H9 (cell line): ENCODE results near the gene RXYLT1. TPM values are rescaled to one million over a fixed set of nuclear protein-coding genes. Genes with fewer than 3 reads are reported as not detected.

Source experiments
- DNase-seq: peaks from one replicate; pipeline ENCODE4 v3.0.0-alpha.2; 2017
- H2AFZ ChIP-seq: one replicate; pipeline ENCODE4 v1.6.1; 2013; ENCODE audit warnings: mild to moderate bottlenecking, low read length, control low read depth, moderate library complexity
- H2AK5ac ChIP-seq: 2 replicates; pipeline ENCODE4 v1.6.1; 2013; ENCODE audit warnings: low read length, control low read depth, mixed read lengths; ENCODE audit not compliant: insufficient read length
- H2BK120ac ChIP-seq: one replicate; pipeline ENCODE4 v1.6.1; 2013; ENCODE audit warnings: low read depth, mild to moderate bottlenecking, low read length, control low read depth, inconsistent platforms; ENCODE audit not compliant: poor library complexity, severe bottlenecking
- H2BK12ac ChIP-seq: 2 replicates; pipeline ENCODE4 v1.6.1; 2013; ENCODE audit warnings: low read length, control low read depth, mixed read lengths, low read depth; ENCODE audit not compliant: insufficient read length
- H2BK15ac ChIP-seq: 2 replicates; pipeline ENCODE4 v1.6.1; 2013; ENCODE audit warnings: low read depth, low read length, control low read depth
- H2BK20ac ChIP-seq: one replicate; pipeline ENCODE4 v1.6.1; 2013; ENCODE audit warnings: low read depth, mild to moderate bottlenecking, low read length, control low read depth, inconsistent platforms; ENCODE audit not compliant: poor library complexity, severe bottlenecking
- H2BK5ac ChIP-seq: 2 replicates; pipeline ENCODE4 v1.6.1; 2013; ENCODE audit warnings: low read length, control low read depth, mixed read lengths; ENCODE audit not compliant: insufficient read length
- H3K14ac ChIP-seq: 2 replicates; pipeline ENCODE4 v1.6.1; 2013; ENCODE audit warnings: low read length, control low read depth; ENCODE audit not compliant: insufficient read depth
- H3K18ac ChIP-seq: 2 replicates; pipeline ENCODE4 v1.6.1; 2013; ENCODE audit warnings: low read depth, mild to moderate bottlenecking, mixed read lengths, low read length, control low read depth; ENCODE audit not compliant: insufficient read length
- H3K23ac ChIP-seq: 2 replicates; pipeline ENCODE4 v1.6.1; 2013; ENCODE audit warnings: low read length, control low read depth, mixed read lengths, low read depth; ENCODE audit not compliant: insufficient read length
- H3K23me2 ChIP-seq: 2 replicates; pipeline ENCODE4 v1.6.1; 2013; ENCODE audit warnings: low read depth, mild to moderate bottlenecking, mixed read lengths, low read length, control low read depth; ENCODE audit not compliant: insufficient read length, poor library complexity, severe bottlenecking
- H3K27ac ChIP-seq: 2 replicates; pipeline ENCODE4 v1.5.1; 2013; ENCODE audit warnings: low read length, control low read depth, mixed read lengths, low read depth; ENCODE audit not compliant: insufficient read length
- H3K27me3 ChIP-seq: 2 replicates; pipeline ENCODE4 v1.6.1; 2013; ENCODE audit warnings: low read length, control low read depth, inconsistent platforms; ENCODE audit not compliant: insufficient read depth
- H3K4ac ChIP-seq: 2 replicates; pipeline ENCODE4 v1.6.1; 2013; ENCODE audit warnings: low read depth, mild to moderate bottlenecking, control low read depth, inconsistent platforms, low read length, moderate library complexity
- H3K4me1 ChIP-seq: 2 replicates; pipeline ENCODE4 v1.6.1; 2013; ENCODE audit warnings: low read length, control low read depth, inconsistent platforms; ENCODE audit not compliant: insufficient read depth
- H3K4me2 ChIP-seq: 2 replicates; pipeline ENCODE4 v1.6.1; 2013; ENCODE audit warnings: low read length, control low read depth, mixed read lengths; ENCODE audit not compliant: insufficient read length, insufficient read depth
- H3K56ac ChIP-seq: 2 replicates; pipeline ENCODE4 v1.6.1; 2013; ENCODE audit warnings: low read depth, mild to moderate bottlenecking, mixed read lengths, low read length, control low read depth; ENCODE audit not compliant: insufficient read length
- H3K79me1 ChIP-seq: 2 replicates; pipeline ENCODE4 v1.6.1; 2013; ENCODE audit warnings: low read depth, mild to moderate bottlenecking, moderate library complexity, low read length, control low read depth, inconsistent platforms; ENCODE audit not compliant: insufficient read depth, poor library complexity, severe bottlenecking
- H3K79me2 ChIP-seq: 2 replicates; pipeline ENCODE4 v1.6.1; 2013; ENCODE audit warnings: low read length, control low read depth, inconsistent platforms; ENCODE audit not compliant: insufficient read depth
- H3K9ac ChIP-seq: 2 replicates; pipeline ENCODE4 v1.6.1; 2013; ENCODE audit warnings: low read length, control low read depth, mixed read lengths; ENCODE audit not compliant: insufficient read length; ENCODE audit errors: extremely low read depth
- H3K9me3 ChIP-seq: one replicate; pipeline ENCODE4 v1.6.1; 2013; ENCODE audit warnings: low read depth, low read length, inconsistent platforms; ENCODE audit not compliant: control insufficient read depth
- H3T11ph ChIP-seq: one replicate; pipeline ENCODE4 v1.6.1; 2013; ENCODE audit warnings: mild to moderate bottlenecking, low read length, control low read depth, inconsistent platforms
- H4K20me1 ChIP-seq: one replicate; pipeline ENCODE4 v1.6.1; 2013; ENCODE audit not compliant: control insufficient read depth, insufficient read length, insufficient read depth
- H4K5ac ChIP-seq: 2 replicates; pipeline ENCODE4 v1.6.1; 2013; ENCODE audit warnings: low read depth, mild to moderate bottlenecking, mixed read lengths, low read length, control low read depth; ENCODE audit not compliant: insufficient read length
- H4K8ac ChIP-seq: replicated peaks from 2 replicates; pipeline ENCODE4 v1.6.1; 2013; ENCODE audit warnings: low read length, control low read depth, mixed read lengths, low read depth; ENCODE audit not compliant: insufficient read length
- H4K91ac ChIP-seq: 2 replicates; pipeline ENCODE4 v1.6.1; 2013; ENCODE audit warnings: low read depth, mild to moderate bottlenecking, moderate library complexity, mixed read lengths, low read length, control low read depth; ENCODE audit not compliant: insufficient read length
- H3K27ac Mint-ChIP-seq, 3 experiments: 2 replicates in 2 of 3; 3 replicates in 1 of 3; pipeline ENCODE4 v1.8.0; 2020 to 2021; ENCODE audit warnings: mixed read lengths in 3 of 3, mild to moderate bottlenecking in 1 of 3, moderate library complexity in 1 of 3
- H3K27me3 Mint-ChIP-seq: 2 replicates; pipeline ENCODE4 v1.8.0; 2021; ENCODE audit warnings: low read depth, mild to moderate bottlenecking, moderate library complexity, mixed read lengths
- H3K36me3 Mint-ChIP-seq, 3 experiments: 2 replicates in 2 of 3; 3 replicates in 1 of 3; pipeline ENCODE4 v1.8.0; 2020 to 2021; ENCODE audit warnings: low read depth in 3 of 3, mixed read lengths in 3 of 3; ENCODE audit not compliant: insufficient read depth in 1 of 3
- H3K4me1 Mint-ChIP-seq, 2 experiments: 2 replicates each; pipeline ENCODE4 v1.8.0; 2020; ENCODE audit warnings: mixed read lengths in 2 of 2
- H3K4me3 Mint-ChIP-seq, 2 experiments: 2 replicates in 1 of 2; 3 replicates in 1 of 2; pipeline ENCODE4 v1.8.0; 2020 to 2021; ENCODE audit warnings: mild to moderate bottlenecking in 2 of 2, mixed read lengths in 2 of 2, moderate library complexity in 1 of 2
- H3K9me3 Mint-ChIP-seq, 2 experiments: 2 replicates in 1 of 2; 3 replicates in 1 of 2; pipeline ENCODE4 v1.8.0; 2020; ENCODE audit warnings: mild to moderate bottlenecking in 2 of 2, mixed read lengths in 2 of 2, moderate library complexity in 1 of 2
- CTCF ChIP-seq: fragments of 200-600 bp; sonication (generic); conservative IDR thresholded peaks from 3 replicates; pipeline ENCODE4 v1.8.0; 2021; ENCODE audit warnings: antibody characterized with exemption, mild to moderate bottlenecking
- WGBS: extraction: QIAGEN DNeasy Blood & Tissue Kit; methylation state at CpG from one replicate; pipeline ENCODE4 v1.1.7; 2013; ENCODE audit warnings: missing lambda C conversion rate, low lambda C conversion rate, mixed read lengths; ENCODE audit not compliant: insufficient read length; ENCODE audit errors: extremely low coverage; 5-methylcytosine and 5-hydroxymethylcytosine counted together
- total RNA-seq: library from RNA; stranded (reverse); gene quantifications from 2 replicates; pipeline ENCODE4 v1.2.1, GENCODE V29; 2021

The RXYLT1 gene
- total RNA-seq, 1 experiment from 2014 or later: 10.1 TPM

GRCh38 chr12:63790608-63790945 lies 10.9 kb downstream of the RXYLT1 start:
- Histone ChIP-seq H3K56ac (no peak overlapping the region), H3K23me2 (no peaks in the 10 kb centered on the region), H3K18ac (no peak overlapping the region), H3K27me3 (no peaks in the 10 kb centered on the region), H2BK5ac (no peak overlapping the region), H3K23ac (no peak overlapping the region), H3K4ac (no peak overlapping the region), H4K91ac (no peak overlapping the region), H4K8ac (no peak overlapping the region), H4K20me1 (no peaks in the 10 kb centered on the region), H3K27ac (no peak overlapping the region), H2AK5ac (no peak overlapping the region), H3K9me3 (no peaks in the 10 kb centered on the region), H3K79me2 (no peaks in the 10 kb centered on the region), H3K79me1 (no peaks in the 10 kb centered on the region), H3K9ac (no peak overlapping the region), H3K4me1 (no peaks in the 10 kb centered on the region), H2BK120ac (no peak overlapping the region), H2AFZ (no peak overlapping the region), H3K14ac (no peak overlapping the region), H3K4me2 (no peak overlapping the region), H3T11ph (no peak overlapping the region), H2BK12ac (no peak overlapping the region), H2BK20ac (no peak overlapping the region), H4K5ac (no peak overlapping the region), H2BK15ac (no peak overlapping the region)
- peaks cover 3 to 6% of the 10 kb centered on the region in 2 experiments for H3K4me1 Mint-ChIP-seq
- H3K36me3 Mint-ChIP-seq: peaks cover 9 to 36% (median 19%) of the 10 kb centered on the region in 3 experiments; a peak in 6 of 7 replicates
- H3K9me3 Mint-ChIP-seq: no peaks in the 10 kb centered on the region
- H3K27ac Mint-ChIP-seq: no peak overlapping the region
- H3K4me3 Mint-ChIP-seq: no peak overlapping the region
- WGBS: no CpG with 5 or more reads among the region's 4 CpGs
- no peak for DNase-seq
- no peaks in the 10 kb centered on the region for H3K27me3 Mint-ChIP-seq
- TF ChIP-seq CTCF: no peak
